GM23248 (cell line): ENCODE results near the gene LYPLAL1. TPM values are rescaled to one million over a fixed set of nuclear protein-coding genes. Genes with fewer than 3 reads are reported as not detected.

Experiments used
- DNase-seq: peaks from one replicate; pipeline ENCODE4 v3.0.0-alpha.2; 2015
- H2AFZ ChIP-seq: fragments of 200-600 bp; sonication (generic); 2 replicates; pipeline ENCODE4 v1.6.1; 2016; ENCODE audit warnings: antibody characterized with exemption
- H3F3A ChIP-seq: fragments of 200-600 bp; sonication (generic); 2 replicates; pipeline ENCODE4 v1.6.1; 2016; ENCODE audit warnings: mild to moderate bottlenecking, antibody characterized with exemption, mixed run types; ENCODE audit not compliant: insufficient read depth
- H3K27ac ChIP-seq: fragments of 200-600 bp; sonication (generic); 2 replicates; pipeline ENCODE4 v1.5.1; 2016; ENCODE audit warnings: mild to moderate bottlenecking
- H3K27me3 ChIP-seq: fragments of 200-600 bp; sonication (generic); replicated peaks from 2 replicates; pipeline ENCODE4 v1.6.1; 2016; ENCODE audit warnings: mild to moderate bottlenecking; ENCODE audit not compliant: insufficient read depth
- H3K36me3 ChIP-seq: fragments of 200-600 bp; sonication (generic); 2 replicates; pipeline ENCODE4 v1.6.1; 2016; ENCODE audit warnings: low read depth, mild to moderate bottlenecking
- H3K4me1 ChIP-seq: fragments of 200-600 bp; sonication (generic); 2 replicates; pipeline ENCODE4 v1.6.1; 2016; ENCODE audit warnings: mild to moderate bottlenecking; ENCODE audit not compliant: insufficient read depth
- H3K4me2 ChIP-seq: fragments of 200-600 bp; sonication (generic); one replicate; pipeline ENCODE4 v1.6.1; 2016; ENCODE audit warnings: mild to moderate bottlenecking; ENCODE audit not compliant: unreplicated experiment
- H3K4me3 ChIP-seq: fragments of 200-600 bp; sonication (generic); 2 replicates; pipeline ENCODE4 v1.5.1; 2016; ENCODE audit warnings: mild to moderate bottlenecking
- H3K79me2 ChIP-seq: fragments of 200-600 bp; sonication (generic); 2 replicates; pipeline ENCODE4 v1.6.1; 2016; ENCODE audit warnings: mild to moderate bottlenecking; ENCODE audit not compliant: insufficient read depth
- H3K9ac ChIP-seq: fragments of 200-600 bp; sonication (generic); 2 replicates; pipeline ENCODE4 v1.6.1; 2016; ENCODE audit warnings: mild to moderate bottlenecking
- H3K9me2 ChIP-seq: fragments of 200-600 bp; sonication (generic); 2 replicates; pipeline ENCODE4 v1.6.1; 2016; ENCODE audit warnings: mixed run types, mild to moderate bottlenecking, moderate library complexity; ENCODE audit not compliant: insufficient read depth
- H3K9me3 ChIP-seq: fragments of 200-600 bp; sonication (generic); one replicate; pipeline ENCODE4 v1.6.1; 2017; ENCODE audit warnings: low read depth
- H4K20me1 ChIP-seq: fragments of 200-600 bp; sonication (generic); 2 replicates; pipeline ENCODE4 v1.6.0; 2016; ENCODE audit not compliant: insufficient read depth
- EZH2 ChIP-seq: fragments of 200-600 bp; sonication (generic); IDR thresholded peaks from 2 replicates; pipeline ENCODE4 v1.6.1; 2018; ENCODE audit warnings: antibody characterized with exemption, mild to moderate bottlenecking; ENCODE audit not compliant: insufficient read depth, poor library complexity, severe bottlenecking
- EZH2phosphoT487 ChIP-seq: fragments of 200-600 bp; sonication (generic); IDR thresholded peaks from 2 replicates; pipeline ENCODE4 v1.6.1; 2018; ENCODE audit warnings: antibody characterized with exemption, moderate library complexity, mild to moderate bottlenecking, low read depth; ENCODE audit not compliant: insufficient read depth
- WGBS, 2 experiments: methylation state at CpG; one replicate each; pipeline ENCODE4 v1.1.6; 2015 to 2017; ENCODE audit warnings: low lambda C conversion rate in 2 of 2, low coverage in 1 of 2; ENCODE audit errors: missing lambda C conversion rate in 2 of 2; 5-methylcytosine and 5-hydroxymethylcytosine counted together
- in situ Hi-C: fragments of 300-500 bp; cut with MboI; formaldehyde crosslinking; loops from 2 replicates; pipeline ENCODE4 v1.15.0; 2020
- polyA plus RNA-seq: library from polyadenylated mRNA; unstranded; fragments of >200 nt; fragmentation: Nextera tagmentation; extraction: Ambion mirVana; gene quantifications from 2 replicates; pipeline ENCODE4 v1.2.1, GENCODE V29; 2016
- total RNA-seq: library from RNA; depleted of rRNA; stranded (reverse); fragments of >200 nt; shearing (Covaris generic); gene quantifications from 2 replicates; pipeline ENCODE4 v1.2.3, GENCODE V29; 2014

The LYPLAL1 gene
- total and polyA plus RNA-seq, 2 experiments from 2014 or later, result 9.1 to 33.7 TPM

DNA sequence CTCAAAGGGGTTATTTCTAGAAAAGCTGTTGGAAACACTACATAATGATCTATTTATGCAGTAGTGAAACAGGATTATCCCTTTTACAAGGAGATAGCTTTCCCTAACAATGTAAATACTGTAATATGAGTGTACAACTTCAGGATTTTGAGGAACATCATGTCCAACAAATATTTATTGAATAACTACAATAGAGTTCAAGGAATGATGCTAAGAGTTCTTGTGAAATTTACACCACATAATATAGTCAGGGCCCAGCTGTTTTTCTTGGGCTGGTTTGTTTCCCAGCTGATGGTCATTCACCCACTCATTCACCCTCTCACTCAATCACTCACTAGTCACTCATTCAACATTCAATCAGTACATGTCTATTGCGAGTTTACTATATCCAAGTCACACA, 12.3 kb upstream of the LYPLAL1 start:
- TF ChIP-seq EZH2phosphoT487 (no peak), EZH2 (no peak)
- Histone ChIP-seq H3K27ac (no peak overlapping the region), H3K9me2 (no peaks in the 10 kb centered on the region), H3F3A (no peaks in the 10 kb centered on the region), H3K9ac (no peak overlapping the region), H4K20me1 (no peaks in the 10 kb centered on the region), H3K4me2 (peak overlapping the region; percentile 11), H3K9me3 (no peaks in the 10 kb centered on the region), H3K27me3 (no peaks in the 10 kb centered on the region), H3K79me2 (no peaks in the 10 kb centered on the region), H2AFZ (peak overlapping the region; percentile 45; the same call in 1 of the 2 replicates), H3K4me3 (no peak overlapping the region), H3K36me3 (no peaks in the 10 kb centered on the region), H3K4me1 (peaks cover 15% of the 10 kb centered on the region)
- in situ Hi-C loops, result no loop called here
- WGBS, 2 experiments, result 95 to 100% methylated on average over 1 of the region's 1 CpG
- DNase-seq, result no peak

DNA sequence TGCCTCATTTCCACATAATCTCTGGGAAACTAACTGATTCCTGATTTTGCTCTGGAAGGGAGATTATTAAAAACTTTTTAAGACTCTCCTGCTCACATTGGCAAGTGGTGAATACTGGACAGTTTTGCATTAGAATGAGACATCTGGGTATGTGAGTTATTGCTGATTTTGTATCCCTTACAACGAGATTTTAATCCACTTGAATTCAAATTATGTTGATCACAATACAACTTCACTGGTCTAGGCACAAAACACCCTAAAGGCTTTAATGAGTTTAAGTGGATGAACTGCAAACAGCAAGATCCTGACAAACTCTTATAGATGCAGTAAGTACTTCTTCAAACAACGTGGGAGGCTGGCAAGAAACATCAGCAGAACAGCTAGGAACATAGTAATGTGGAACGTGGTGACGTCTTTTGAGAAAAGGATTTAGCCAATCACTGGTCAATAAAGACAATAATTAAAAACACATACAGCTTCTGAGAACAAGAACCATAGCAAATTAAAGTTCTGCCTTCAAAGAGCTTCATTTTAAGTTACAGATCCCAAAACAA, 10.2 kb upstream of the LYPLAL1 start:
- Histone ChIP-seq H3K9me2 (no peaks in the 10 kb centered on the region), H3K27ac (no peak overlapping the region), H4K20me1 (no peaks in the 10 kb centered on the region), H3F3A (no peaks in the 10 kb centered on the region), H3K36me3 (no peaks in the 10 kb centered on the region), H3K27me3 (no peaks in the 10 kb centered on the region), H2AFZ (no peak overlapping the region), H3K9me3 (no peaks in the 10 kb centered on the region), H3K4me2 (no peak overlapping the region), H3K4me3 (no peak overlapping the region), H3K9ac (no peak overlapping the region), H3K4me1 (peaks cover 15% of the 10 kb centered on the region), H3K79me2 (no peaks in the 10 kb centered on the region)
- 67 to 71% methylated on average over 4 of the region's 4 CpGs for WGBS, 2 experiments
- no peak for DNase-seq
- TF ChIP-seq EZH2 (no peak), EZH2phosphoT487 (no peak)
- in situ Hi-C loops, result no loop called here

DNA sequence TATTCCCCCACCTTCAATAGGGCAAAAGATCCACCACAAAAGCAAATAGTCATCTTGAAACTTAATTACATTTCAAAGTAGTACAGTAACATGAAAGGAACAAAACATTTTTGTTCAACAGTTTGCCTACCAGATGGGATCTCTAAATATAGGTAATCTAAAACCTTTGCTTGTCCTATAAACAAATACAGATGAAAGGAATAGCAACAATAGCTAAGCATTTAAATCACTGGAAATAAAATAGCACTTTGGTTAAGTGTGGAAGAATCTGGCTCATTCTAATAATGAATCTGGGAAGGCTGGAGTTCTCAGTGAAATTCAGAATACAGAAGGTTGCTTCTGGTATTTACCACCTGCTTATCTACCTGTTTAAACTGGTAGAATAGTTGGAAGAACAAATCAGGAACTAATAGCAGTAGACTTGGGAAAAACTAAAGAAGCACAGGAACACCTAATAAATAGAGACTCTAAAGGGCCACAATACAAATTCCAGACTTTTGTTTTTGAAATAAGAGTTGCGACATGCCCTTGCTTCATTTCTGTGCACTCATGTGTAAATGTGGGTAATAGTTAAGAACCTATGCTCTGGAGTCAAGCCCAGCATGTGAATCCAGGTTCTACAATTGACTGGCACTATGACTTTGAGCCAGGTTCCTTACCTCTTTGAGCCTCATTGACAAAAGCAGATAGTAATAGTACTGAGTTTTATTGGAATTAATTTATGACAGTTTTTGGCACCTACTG, 2.3 kb upstream of the LYPLAL1 start:
- Histone ChIP-seq H3K27me3 (no peaks in the 10 kb centered on the region), H4K20me1 (no peaks in the 10 kb centered on the region), H3K4me3 (no peak overlapping the region), H3K4me1 (0 out of 2 replicates have a peak, but pooled peaks cover 11% of the 10 kb centered on the region), H3K9ac (no peak overlapping the region), H3K4me2 (no peak overlapping the region), H3F3A (no peaks in the 10 kb centered on the region), H3K79me2 (peaks cover 6% of the 10 kb centered on the region; the same call in 1 of the 2 replicates), H3K36me3 (no peaks in the 10 kb centered on the region), H3K9me2 (peaks cover 4% of the 10 kb centered on the region; the same call in 1 of the 2 replicates), H3K9me3 (no peaks in the 10 kb centered on the region), H2AFZ (no peak overlapping the region), H3K27ac (no peak overlapping the region)
- DNase-seq, result peak; percentile 8
- 87 to 89% methylated on average over 1 of the region's 1 CpG for WGBS, 2 experiments
- in situ Hi-C loops, result no loop called here
- TF ChIP-seq EZH2 (no peak), EZH2phosphoT487 (no peak)

DNA sequence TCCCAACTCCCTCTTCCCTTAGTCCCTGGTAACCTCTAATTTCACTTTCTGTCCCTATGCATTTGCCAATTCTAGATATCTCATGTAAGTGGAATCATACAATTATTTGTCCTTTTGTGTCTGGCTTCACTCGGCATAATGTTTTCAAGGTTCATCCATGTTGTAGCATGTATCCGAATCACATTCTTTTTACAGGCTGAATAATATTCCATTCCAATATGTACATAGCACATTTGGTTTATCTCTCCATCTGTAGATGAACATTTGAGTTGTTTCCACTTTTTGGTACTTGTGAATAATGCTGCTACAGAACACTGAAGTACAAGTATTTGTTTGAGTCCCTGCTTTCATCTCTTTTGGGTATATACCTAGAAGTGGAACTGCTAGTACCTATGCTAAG, 857 bp upstream of the LYPLAL1 start:
- Histone ChIP-seq H3K4me3 (no peak overlapping the region), H3K27ac (no peak overlapping the region), H4K20me1 (no peaks in the 10 kb centered on the region), H3K36me3 (no peaks in the 10 kb centered on the region), H3K9ac (no peak overlapping the region), H3K9me2 (peaks cover 4% of the 10 kb centered on the region; the same call in 1 of the 2 replicates), H3K4me1 (0 out of 2 replicates have a peak, but pooled peaks cover 11% of the 10 kb centered on the region), H3K9me3 (no peaks in the 10 kb centered on the region), H3K79me2 (peaks cover 12% of the 10 kb centered on the region; the same call in 1 of the 2 replicates), H3K4me2 (no peak overlapping the region), H3K27me3 (no peaks in the 10 kb centered on the region), H3F3A (no peaks in the 10 kb centered on the region), H2AFZ (peak overlapping the region; percentile 95; the same call in 1 of the 2 replicates)
- TF ChIP-seq EZH2 (no peak), EZH2phosphoT487 (no peak)
- 79 to 92% methylated on average over 2 of the region's 2 CpGs for WGBS, 2 experiments
- in situ Hi-C loops, result no loop called here
- no peak for DNase-seq
